ENCODE data around the gene CATSPER4. TPM values are rescaled to one million over a fixed set of nuclear protein-coding genes. Genes with fewer than 3 reads are reported as not detected.

Gene CATSPER4
- total RNA-seq, 1 donor from 2014 or later = not detected

GRCh38 chr1:26189331-26189730 lies 1.1 kb upstream of the CATSPER4 start:
- H3K4me1 Mint-ChIP-seq (ENCODE audit: low read depth) = peaks cover 26% of the 10 kb centered on the region
- no peak overlapping the region for H3K27ac Mint-ChIP-seq
- no peak overlapping the region for H3K4me3 Mint-ChIP-seq
- peaks cover 10% of the 10 kb centered on the region for H3K27me3 Mint-ChIP-seq (ENCODE audit: insufficient read depth)
- intact Hi-C loops (cut with micrococcal nuclease) = no loop called here
- no peak for DNase-seq (ENCODE audit: low spot score)
- no peaks in the 10 kb centered on the region for H3K9me3 Mint-ChIP-seq
- peaks cover 2% of the 10 kb centered on the region for H3K36me3 Mint-ChIP-seq (ENCODE audit: low read depth)

GRCh38 chr1:26189751-26190275 lies 589 bp upstream of the CATSPER4 start:
- intact Hi-C loops (cut with micrococcal nuclease) = loop anchor here (5.0 kb wide), 1 partner anchor 42 kb away; the partner anchor contains the start of gene CEP85
- Mint-ChIP-seq H3K27me3 (ENCODE audit: insufficient read depth) (peaks cover 10% of the 10 kb centered on the region), H3K36me3 (ENCODE audit: low read depth) (peaks cover 2% of the 10 kb centered on the region), H3K9me3 (no peaks in the 10 kb centered on the region), H3K4me1 (ENCODE audit: low read depth) (peaks cover 26% of the 10 kb centered on the region), H3K4me3 (no peak overlapping the region), H3K27ac (no peak overlapping the region)
- no peak for DNase-seq (ENCODE audit: low spot score)

- Mint-ChIP-seq H3K36me3 (ENCODE audit: low read depth) (peaks cover 2% of the 10 kb centered on the region), H3K4me1 (ENCODE audit: low read depth) (peaks cover 26% of the 10 kb centered on the region), H3K27me3 (ENCODE audit: insufficient read depth) (peaks cover 14% of the 10 kb centered on the region), H3K27ac (peak overlapping the region; percentile 73), H3K4me3 (peak overlapping the region; percentile 31), H3K9me3 (no peaks in the 10 kb centered on the region)
- intact Hi-C loops (cut with micrococcal nuclease) = loop anchor here (5.0 kb wide), 1 partner anchor 41 kb away; the partner anchor contains the start of gene CEP85
- peak; percentile 28 for DNase-seq (ENCODE audit: low spot score)
Measured at GRCh38 chr1:26191739-26192138, 1.3 kb downstream of the CATSPER4 start.

- no peak overlapping the region for H3K27ac Mint-ChIP-seq
- intact Hi-C loops (cut with micrococcal nuclease) = no loop called here
Measured at GRCh38 chr1:26195805-26196204, 5.4 kb downstream of the CATSPER4 start.

GRCh38 chr1:26197301-26197700 lies 6.9 kb downstream of the CATSPER4 start:
- Mint-ChIP-seq H3K4me3 (no peak overlapping the region), H3K36me3 (ENCODE audit: low read depth) (no peaks in the 10 kb centered on the region), H3K4me1 (ENCODE audit: low read depth) (peaks cover 37% of the 10 kb centered on the region), H3K27ac (no peak overlapping the region), H3K9me3 (no peaks in the 10 kb centered on the region), H3K27me3 (ENCODE audit: insufficient read depth) (peaks cover 10% of the 10 kb centered on the region)
- DNase-seq (ENCODE audit: low spot score) = no peak
- intact Hi-C loops (cut with micrococcal nuclease) = no loop called here

More at GRCh38 chr1:26195805-26196204, 5.4 kb downstream of the CATSPER4 start:
- Mint-ChIP-seq H3K4me1 (ENCODE audit: low read depth) (peaks cover 33% of the 10 kb centered on the region), H3K9me3 (no peaks in the 10 kb centered on the region), H3K27me3 (ENCODE audit: insufficient read depth) (peaks cover 12% of the 10 kb centered on the region), H3K4me3 (no peak overlapping the region), H3K36me3 (ENCODE audit: low read depth) (peaks cover 2% of the 10 kb centered on the region)
- DNase-seq (ENCODE audit: low spot score) = no peak

GRCh38 chr1:26197813-26198212 lies 7.4 kb downstream of the CATSPER4 start:
- H3K4me3 Mint-ChIP-seq = no peak overlapping the region
- no peak overlapping the region for H3K27ac Mint-ChIP-seq
- H3K36me3 Mint-ChIP-seq (ENCODE audit: low read depth) = no peaks in the 10 kb centered on the region
- DNase-seq (ENCODE audit: low spot score) = no peak
- no peaks in the 10 kb centered on the region for H3K9me3 Mint-ChIP-seq
- intact Hi-C loops (cut with micrococcal nuclease) = no loop called here
- H3K4me1 Mint-ChIP-seq (ENCODE audit: low read depth) = peaks cover 40% of the 10 kb centered on the region
- peaks cover 10% of the 10 kb centered on the region for H3K27me3 Mint-ChIP-seq (ENCODE audit: insufficient read depth)

- DNase-seq (ENCODE audit: low spot score) = no peak
- H3K4me1 Mint-ChIP-seq (ENCODE audit: low read depth) = peaks cover 36% of the 10 kb centered on the region
- intact Hi-C loops (cut with micrococcal nuclease) = no loop called here
- H3K27me3 Mint-ChIP-seq (ENCODE audit: insufficient read depth) = peaks cover 5% of the 10 kb centered on the region
- H3K27ac Mint-ChIP-seq = peak overlapping the region; percentile 47
- H3K36me3 Mint-ChIP-seq (ENCODE audit: low read depth) = no peaks in the 10 kb centered on the region
- H3K9me3 Mint-ChIP-seq = no peaks in the 10 kb centered on the region
- H3K4me3 Mint-ChIP-seq = no peak overlapping the region
Measured at GRCh38 chr1:26200413-26200812, 10.0 kb downstream of the CATSPER4 start.

GRCh38 chr1:26203642-26204318 lies 13.4 kb downstream of the CATSPER4 start:
- DNase-seq (ENCODE audit: low spot score) = no peak
- Mint-ChIP-seq H3K27me3 (ENCODE audit: insufficient read depth) (peaks cover 2% of the 10 kb centered on the region), H3K27ac (no peak overlapping the region), H3K4me1 (ENCODE audit: low read depth) (peaks cover 36% of the 10 kb centered on the region), H3K4me3 (no peak overlapping the region), H3K36me3 (ENCODE audit: low read depth) (no peaks in the 10 kb centered on the region), H3K9me3 (no peaks in the 10 kb centered on the region)
- intact Hi-C loops (cut with micrococcal nuclease) = no loop called here

- no peak overlapping the region for H3K4me3 Mint-ChIP-seq
- no peak for DNase-seq (ENCODE audit: low spot score)
- peaks cover 11% of the 10 kb centered on the region for H3K27me3 Mint-ChIP-seq (ENCODE audit: insufficient read depth)
- no peaks in the 10 kb centered on the region for H3K4me1 Mint-ChIP-seq (ENCODE audit: low read depth)
- H3K36me3 Mint-ChIP-seq (ENCODE audit: low read depth) = no peaks in the 10 kb centered on the region
- no peak overlapping the region for H3K27ac Mint-ChIP-seq
- intact Hi-C loops (cut with micrococcal nuclease) = no loop called here
- H3K9me3 Mint-ChIP-seq = no peaks in the 10 kb centered on the region
Measured at GRCh38 chr1:26210147-26210870, 19.9 kb downstream of the CATSPER4 start.

GRCh38 chr1:26212726-26213125 lies 22.3 kb downstream of the CATSPER4 start:
- intact Hi-C loops (cut with micrococcal nuclease) = no loop called here
- no peaks in the 10 kb centered on the region for H3K9me3 Mint-ChIP-seq
- no peak for DNase-seq (ENCODE audit: low spot score)
- H3K27me3 Mint-ChIP-seq (ENCODE audit: insufficient read depth) = peaks cover 11% of the 10 kb centered on the region
- H3K4me3 Mint-ChIP-seq = no peak overlapping the region
- H3K27ac Mint-ChIP-seq = no peak overlapping the region
- H3K36me3 Mint-ChIP-seq (ENCODE audit: low read depth) = no peaks in the 10 kb centered on the region
- H3K4me1 Mint-ChIP-seq (ENCODE audit: low read depth) = no peaks in the 10 kb centered on the region

GRCh38 chr1:26213335-26213905 lies 23.0 kb downstream of the CATSPER4 start:
- no peak for DNase-seq (ENCODE audit: low spot score)
- Mint-ChIP-seq H3K9me3 (no peaks in the 10 kb centered on the region), H3K27me3 (ENCODE audit: insufficient read depth) (peaks cover 11% of the 10 kb centered on the region), H3K36me3 (ENCODE audit: low read depth) (no peaks in the 10 kb centered on the region), H3K4me1 (ENCODE audit: low read depth) (no peaks in the 10 kb centered on the region), H3K27ac (no peak overlapping the region), H3K4me3 (no peak overlapping the region)
- intact Hi-C loops (cut with micrococcal nuclease) = no loop called here

GRCh38 chr1:26215246-26215645 lies 24.8 kb downstream of the CATSPER4 start:
- no peaks in the 10 kb centered on the region for H3K4me1 Mint-ChIP-seq (ENCODE audit: low read depth)
- intact Hi-C loops (cut with micrococcal nuclease) = no loop called here
- no peak for DNase-seq (ENCODE audit: low spot score)
- no peak overlapping the region for H3K4me3 Mint-ChIP-seq
- H3K9me3 Mint-ChIP-seq = no peaks in the 10 kb centered on the region
- H3K27ac Mint-ChIP-seq = no peak overlapping the region
- H3K27me3 Mint-ChIP-seq (ENCODE audit: insufficient read depth) = peaks cover 9% of the 10 kb centered on the region
- no peaks in the 10 kb centered on the region for H3K36me3 Mint-ChIP-seq (ENCODE audit: low read depth)

Measured in activated T-helper 1 cell treated with anti-CD3 and anti-CD28 coated beads, Interleukin-12 subunit alpha, Interleukin-12 subunit beta, Interleukin-2, Interleukin-4 antibody, amounts not matched to agents 30 ng/mL and 10 ng/mL and 1 ng/mL, durations not matched to agents 14 hours and 24 hours and 36 hours (primary cell).